IMR-90 (cell line): ENCODE measurements around the gene ARSB.

ENCODE experiments used
- CTCF ChIP-seq: conservative IDR thresholded peaks from 2 replicates; pipeline ENCODE4 v1.5.1; 2012; ENCODE audit warnings: mild to moderate bottlenecking, low read depth, low read length, improper control_type of control experiment
- MAZ ChIP-seq: IDR thresholded peaks from 2 replicates; pipeline ENCODE4 v1.6.1; 2012; ENCODE audit warnings: low read depth, mild to moderate bottlenecking, low read length, improper control_type of control experiment, moderate library complexity, borderline replicate concordance
- POLR2A ChIP-seq: IDR thresholded peaks from 2 replicates; pipeline ENCODE4 v1.6.1; 2012; ENCODE audit warnings: mild to moderate bottlenecking, low read depth, low read length
- RAD21 ChIP-seq: IDR thresholded peaks from 2 replicates; pipeline ENCODE4 v1.6.1; 2012; ENCODE audit warnings: low read length, improper control_type of control experiment
- RFX5 ChIP-seq: IDR thresholded peaks from 2 replicates; pipeline ENCODE4 v1.8.0; 2012; ENCODE audit warnings: low read depth, mild to moderate bottlenecking, low read length, moderate library complexity
- SMC3 ChIP-seq: fragments of 150-350 bp; IDR thresholded peaks from 2 replicates; pipeline ENCODE4 v1.6.1; 2016; ENCODE audit warnings: low read depth, mild to moderate bottlenecking, antibody characterized with exemption, low read length, moderate library complexity

GRCh38 chr5:78964889-78965288, 20.2 kb downstream of the ARSB start:
- no peak for TF ChIP-seq RFX5
- peak; percentile 80 for TF ChIP-seq CTCF
- 0 out of 2 replicates have a peak, but pooled peaks have one; percentile 20 for TF ChIP-seq POLR2A
- TF ChIP-seq SMC3: peak; percentile 88
- TF ChIP-seq RAD21: peak; percentile 86
- no peak for TF ChIP-seq MAZ
